ENCODE data around the gene GJB2. TPM values are rescaled to one million over a fixed set of nuclear protein-coding genes. Genes with fewer than 3 reads are reported as not detected.

GJB2 gene
- total and polyA plus RNA-seq, 4 donors = 0.23 to 3.3 (median 0.58) TPM

DNA sequence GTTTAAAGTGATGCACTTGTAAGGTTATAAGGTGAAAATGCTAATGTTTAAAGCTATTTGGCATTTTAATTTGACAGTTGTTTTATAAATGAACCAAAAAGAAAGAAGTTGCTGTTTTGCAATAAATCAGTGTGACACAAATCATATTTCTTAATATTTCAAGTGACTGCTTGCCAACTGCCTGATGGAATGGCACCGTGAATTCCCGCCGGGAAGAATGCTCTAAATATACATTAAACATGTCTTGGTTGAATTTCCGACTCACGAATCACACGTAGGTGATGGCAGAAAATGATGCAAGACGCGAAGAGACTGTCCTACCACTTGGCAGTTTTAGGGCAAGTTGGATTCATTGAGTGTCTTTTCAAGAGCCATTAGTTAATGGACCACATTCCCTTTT, 3.1 kb upstream of the GJB2 start:
- Histone ChIP-seq H3K27ac (ENCODE audit: low read depth in 1 of 2, low read length in 2 of 2) (no peak overlapping the region), H3K9me3 (ENCODE audit: control insufficient read depth, low read length) (no peaks in the 10 kb centered on the region), H3K4me3 (ENCODE audit: low read length in 2 of 2) (no peak overlapping the region), H3K27me3 (ENCODE audit: control insufficient read depth in 1 of 2, insufficient read depth in 2 of 2, low read length in 1 of 2) (no peaks in the 10 kb centered on the region), H3K4me1 (ENCODE audit: control insufficient read depth in 1 of 2, insufficient read depth in 2 of 2, low read length in 2 of 2) (no peaks in the 10 kb centered on the region), H3K36me3 (ENCODE audit: control insufficient read depth in 1 of 2, insufficient read depth in 2 of 2, low read length in 1 of 2) (no peaks in the 10 kb centered on the region)
- DNase-seq (no peak), ATAC-seq (ENCODE audit: low FRiP score) (no peak)
- WGBS, 2 donors = 28 to 33% methylated on average over 8 of the region's 8 CpGs
- intact Hi-C loops (cut with DNase I) = no loop called here

GRCh38 chr13:20193907-20194631, 1.3 kb upstream of the GJB2 start:
- WGBS, 2 donors = 10 to 13% methylated on average over 27 of the region's 27 CpGs
- DNase-seq (no peak), ATAC-seq (ENCODE audit: low FRiP score) (no peak)
- intact Hi-C loops (cut with DNase I) = no loop called here
- no peak overlapping the region for H3K4me3 ChIP-seq (ENCODE audit: low read length in 2 of 2)
- peaks cover 0 to 2% of the 10 kb centered on the region in 2 donors for H3K27me3 ChIP-seq (ENCODE audit: control insufficient read depth in 1 of 2, insufficient read depth in 2 of 2, low read length in 1 of 2)
- no peaks in the 10 kb centered on the region for H3K36me3 ChIP-seq (ENCODE audit: control insufficient read depth in 1 of 2, insufficient read depth in 2 of 2, low read length in 1 of 2)
- H3K4me1 ChIP-seq (ENCODE audit: control insufficient read depth in 1 of 2, insufficient read depth in 2 of 2, low read length in 2 of 2) = no peaks in the 10 kb centered on the region
- H3K27ac ChIP-seq (ENCODE audit: low read depth in 1 of 2, low read length in 2 of 2) = no peak overlapping the region
- H3K9me3 ChIP-seq (ENCODE audit: control insufficient read depth, low read length) = no peaks in the 10 kb centered on the region

DNA sequence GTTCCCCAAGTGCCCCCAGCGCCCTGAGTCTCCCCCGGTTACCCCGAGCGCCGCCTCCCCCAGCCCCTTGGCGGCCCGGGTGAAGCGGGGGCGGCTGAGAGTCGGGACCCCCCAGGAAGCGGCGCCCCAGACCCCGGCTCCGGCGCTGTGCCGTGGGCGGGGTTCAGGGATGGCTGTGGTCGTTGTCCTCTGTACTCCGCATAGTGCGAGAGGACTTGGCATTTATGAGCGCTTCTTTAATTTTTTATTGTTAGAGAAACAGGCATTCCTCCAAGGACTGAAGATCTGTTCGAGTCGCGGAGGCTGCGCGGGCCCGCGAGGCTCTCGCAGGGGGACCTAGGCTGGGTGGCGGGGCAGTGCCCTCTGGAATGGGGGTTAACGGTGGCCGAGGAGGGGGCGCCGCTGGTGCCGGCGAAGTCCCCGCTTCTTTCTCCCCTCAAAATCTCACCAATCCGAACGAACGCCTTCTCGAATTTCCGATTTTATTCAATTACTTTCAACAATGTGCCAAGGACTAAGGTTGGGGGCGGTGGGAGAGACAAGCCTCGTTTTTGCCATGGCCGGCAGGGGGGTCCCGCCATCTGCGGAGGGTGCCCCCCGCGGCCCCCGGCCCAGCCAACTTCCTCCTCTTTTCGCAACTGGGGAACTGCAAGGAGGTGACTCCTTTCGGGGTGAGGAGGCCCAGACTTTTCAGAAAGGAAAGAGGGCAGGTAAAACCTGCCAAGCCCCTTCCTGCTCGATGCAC, 596 bp upstream of the GJB2 start:
- WGBS, 2 donors = 2 to 4% methylated on average over 52 to 53 of the region's 53 CpGs
- DNase-seq = no peak
- Histone ChIP-seq H3K9me3 (ENCODE audit: control insufficient read depth, low read length) (no peaks in the 10 kb centered on the region), H3K4me1 (ENCODE audit: control insufficient read depth in 1 of 2, insufficient read depth in 2 of 2, low read length in 2 of 2) (no peaks in the 10 kb centered on the region), H3K27me3 (ENCODE audit: control insufficient read depth in 1 of 2, insufficient read depth in 2 of 2, low read length in 1 of 2) (peaks cover 0 to 2% of the 10 kb centered on the region in 2 donors), H3K27ac (ENCODE audit: low read depth in 1 of 2, low read length in 2 of 2) (no peak overlapping the region), H3K36me3 (ENCODE audit: control insufficient read depth in 1 of 2, insufficient read depth in 2 of 2, low read length in 1 of 2) (no peaks in the 10 kb centered on the region), H3K4me3 (ENCODE audit: low read length in 2 of 2) (peak overlapping the region; percentile 23 to 28)
- ATAC-seq (ENCODE audit: low FRiP score) = no peak
- intact Hi-C loops (cut with DNase I) = no loop called here

DNA sequence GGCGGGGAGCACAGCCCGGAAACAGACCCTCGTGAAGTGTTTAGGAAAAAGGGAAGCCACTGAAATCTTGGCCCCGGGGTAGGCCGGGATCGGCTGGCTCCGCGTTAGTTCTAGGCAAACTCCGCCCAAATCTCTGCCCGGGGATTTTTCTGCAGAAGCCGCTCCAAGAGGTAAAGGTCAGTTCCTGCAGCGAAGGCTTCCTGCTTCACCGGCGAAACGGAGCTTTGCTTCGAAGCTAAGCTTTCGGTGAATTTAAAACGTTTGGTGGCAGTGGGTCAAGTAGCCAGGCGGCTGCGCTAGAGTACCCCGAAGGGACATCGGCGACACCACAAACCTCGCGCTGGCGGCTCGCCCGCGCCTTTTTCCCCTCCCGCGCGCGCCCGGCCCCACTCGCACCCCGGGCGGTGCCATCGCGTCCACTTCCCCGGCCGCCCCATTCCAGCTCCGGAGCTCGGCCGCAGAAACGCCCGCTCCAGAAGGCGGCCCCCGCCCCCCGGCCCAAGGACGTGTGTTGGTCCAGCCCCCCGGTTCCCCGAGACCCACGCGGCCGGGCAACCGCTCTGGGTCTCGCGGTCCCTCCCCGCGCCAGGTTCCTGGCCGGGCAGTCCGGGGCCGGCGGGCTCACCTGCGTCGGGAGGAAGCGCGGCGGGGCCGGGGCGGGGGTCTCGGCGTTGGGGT, 441 bp downstream of the GJB2 start:
- peaks cover 0 to 2% of the 10 kb centered on the region in 2 donors for H3K27me3 ChIP-seq (ENCODE audit: control insufficient read depth in 1 of 2, insufficient read depth in 2 of 2, low read length in 1 of 2)
- ATAC-seq (ENCODE audit: low FRiP score) = no peak
- DNase-seq = no peak
- no peaks in the 10 kb centered on the region for H3K9me3 ChIP-seq (ENCODE audit: control insufficient read depth, low read length)
- 2% methylated on average over 57 to 73 of the region's 73 CpGs for WGBS, 2 donors
- intact Hi-C loops (cut with DNase I) = no loop called here
- peak overlapping the region; percentile 23 to 28 for H3K4me3 ChIP-seq (ENCODE audit: low read length in 2 of 2)
- H3K4me1 ChIP-seq (ENCODE audit: control insufficient read depth in 1 of 2, insufficient read depth in 2 of 2, low read length in 2 of 2) = no peaks in the 10 kb centered on the region
- H3K36me3 ChIP-seq (ENCODE audit: control insufficient read depth in 1 of 2, insufficient read depth in 2 of 2, low read length in 1 of 2) = no peaks in the 10 kb centered on the region
- no peak overlapping the region for H3K27ac ChIP-seq (ENCODE audit: low read depth in 1 of 2, low read length in 2 of 2)

GRCh38 chr13:20191311-20192157, 1.2 kb downstream of the GJB2 start:
- intact Hi-C loops (cut with DNase I) = no loop called here
- H3K36me3 ChIP-seq (ENCODE audit: control insufficient read depth in 1 of 2, insufficient read depth in 2 of 2, low read length in 1 of 2) = no peaks in the 10 kb centered on the region
- ATAC-seq (ENCODE audit: low FRiP score) = peak; percentile 36

GRCh38 chr13:20190481-20191310, 2.0 kb downstream of the GJB2 start:
- intact Hi-C loops (cut with DNase I) = no loop called here
- 94 to 96% methylated on average over 16 of the region's 16 CpGs for WGBS, 2 donors
- DNase-seq = no peak

More at GRCh38 chr13:20191311-20192157, 1.2 kb downstream of the GJB2 start:
- WGBS, 2 donors = 64 to 68% methylated on average over 24 of the region's 24 CpGs
- Histone ChIP-seq H3K4me1 (ENCODE audit: control insufficient read depth in 1 of 2, insufficient read depth in 2 of 2, low read length in 2 of 2) (no peaks in the 10 kb centered on the region), H3K27ac (ENCODE audit: low read depth in 1 of 2, low read length in 2 of 2) (no peak overlapping the region), H3K9me3 (ENCODE audit: control insufficient read depth, low read length) (no peaks in the 10 kb centered on the region), H3K27me3 (ENCODE audit: control insufficient read depth in 1 of 2, insufficient read depth in 2 of 2, low read length in 1 of 2) (peaks cover 0 to 2% of the 10 kb centered on the region in 2 donors), H3K4me3 (ENCODE audit: low read length in 2 of 2) (peak overlapping the region in 1 of 2 donors; percentile 28)
- no peak for DNase-seq

GRCh38 chr13:20190076-20190475, 2.7 kb downstream of the GJB2 start:
- Histone ChIP-seq H3K9me3 (ENCODE audit: control insufficient read depth, low read length) (no peaks in the 10 kb centered on the region), H3K27ac (ENCODE audit: low read depth in 1 of 2, low read length in 2 of 2) (no peak overlapping the region), H3K36me3 (ENCODE audit: control insufficient read depth in 1 of 2, insufficient read depth in 2 of 2, low read length in 1 of 2) (no peaks in the 10 kb centered on the region), H3K4me1 (ENCODE audit: control insufficient read depth in 1 of 2, insufficient read depth in 2 of 2, low read length in 2 of 2) (no peaks in the 10 kb centered on the region), H3K4me3 (ENCODE audit: low read length in 2 of 2) (no peak overlapping the region), H3K27me3 (ENCODE audit: control insufficient read depth in 1 of 2, insufficient read depth in 2 of 2, low read length in 1 of 2) (peaks cover 0 to 2% of the 10 kb centered on the region in 2 donors)
- DNase-seq (no peak), ATAC-seq (ENCODE audit: low FRiP score) (no peak)
- intact Hi-C loops (cut with DNase I) = no loop called here
- WGBS, 2 donors = 88 to 90% methylated on average over 5 of the region's 5 CpGs

More at GRCh38 chr13:20190481-20191310, 2.0 kb downstream of the GJB2 start:
- ATAC-seq (ENCODE audit: low FRiP score) = no peak
- H3K27ac ChIP-seq (ENCODE audit: low read depth in 1 of 2, low read length in 2 of 2) = no peak overlapping the region
- H3K4me3 ChIP-seq (ENCODE audit: low read length in 2 of 2) = no peak overlapping the region
- no peaks in the 10 kb centered on the region for H3K4me1 ChIP-seq (ENCODE audit: control insufficient read depth in 1 of 2, insufficient read depth in 2 of 2, low read length in 2 of 2)
- H3K27me3 ChIP-seq (ENCODE audit: control insufficient read depth in 1 of 2, insufficient read depth in 2 of 2, low read length in 1 of 2) = peaks cover 0 to 2% of the 10 kb centered on the region in 2 donors
- H3K36me3 ChIP-seq (ENCODE audit: control insufficient read depth in 1 of 2, insufficient read depth in 2 of 2, low read length in 1 of 2) = no peaks in the 10 kb centered on the region
- H3K9me3 ChIP-seq (ENCODE audit: control insufficient read depth, low read length) = no peaks in the 10 kb centered on the region

All from aorta (tissue), 5 donors.